ENCODE results near the gene TIGD4. TPM values are rescaled to one million over a fixed set of nuclear protein-coding genes. Genes with fewer than 3 reads are reported as not detected.

TIGD4 gene
- total RNA-seq, 1 experiment from 2014 or later: 1.9 TPM

GRCh38 chr4:152734015-152734698 lies 45.4 kb downstream of the TIGD4 start (continued):
- no peak for TF ChIP-seq PRDM15 (CRISPR knock-in tag; IDR thresholded peaks at IDR 0.05)
- TF ChIP-seq ZNF416 (CRISPR knock-in tag; IDR thresholded peaks at IDR 0.05): no peak
- no peak for TF ChIP-seq AFF4 (CRISPR knock-in tag; IDR thresholded peaks at IDR 0.05; ENCODE audit: borderline replicate concordance)

- H3K4me1 Mint-ChIP-seq: peaks cover 17% of the 10 kb centered on the region
- H3K4me3 Mint-ChIP-seq: no peak overlapping the region
- H3K27me3 Mint-ChIP-seq (ENCODE audit: low read depth): peaks cover 8% of the 10 kb centered on the region
- TF ChIP-seq MLX (CRISPR knock-in tag; IDR thresholded peaks at IDR 0.05): no peak
- TF ChIP-seq GABPB1 (CRISPR knock-in tag; IDR thresholded peaks at IDR 0.05): peak; percentile 33; the same call in 1 of the 2 replicates
- POLR2A ChIA-PET: no interaction called here
- no peak for DNase-seq (ENCODE audit: low spot score)
- H3K9me3 Mint-ChIP-seq: no peaks in the 10 kb centered on the region
- no peaks in the 10 kb centered on the region for H3K36me3 Mint-ChIP-seq
- H3K27ac Mint-ChIP-seq: no peak overlapping the region
- ATAC-seq: no peak
- CTCF ChIA-PET: no interaction called here
Measured at GRCh38 chr4:152731997-152732396, 47.5 kb downstream of the TIGD4 start.

- no peak for DNase-seq (ENCODE audit: low spot score)
- POLR2A ChIA-PET: no interaction called here
- TF ChIP-seq ZNF423 (CRISPR knock-in tag; IDR thresholded peaks at IDR 0.05) (no peak), RORB (CRISPR knock-in tag; IDR thresholded peaks at IDR 0.05) (no peak), ATF1 (CRISPR knock-in tag; IDR thresholded peaks at IDR 0.05) (no peak), CREM (CRISPR knock-in tag; IDR thresholded peaks at IDR 0.05) (no peak), RELA (CRISPR knock-in tag; IDR thresholded peaks at IDR 0.05; ENCODE audit: borderline replicate concordance) (no peak), ZNF138 (CRISPR knock-in tag; conservative IDR thresholded peaks at IDR 0.05) (no peak)
Measured at GRCh38 chr4:152729466-152729865, 50.1 kb downstream of the TIGD4 start.

GRCh38 chr4:152728343-152728742 lies 51.2 kb downstream of the TIGD4 start:
- no peak for DNase-seq (ENCODE audit: low spot score)
- no peak for ATAC-seq
- ChIA-PET CTCF (interaction anchor here (1.3 kb wide), 1 partner anchor 227 kb away, joined by 4 read pairs; no protein-coding TSS in a partner anchor), POLR2A (interaction anchor here (0.7 kb wide), 1 partner anchor 61 kb away, joined by 3 read pairs; no protein-coding TSS in a partner anchor)
- no peaks in the 10 kb centered on the region for H3K4me1 Mint-ChIP-seq
- no peak overlapping the region for H3K27ac Mint-ChIP-seq
- no peaks in the 10 kb centered on the region for H3K36me3 Mint-ChIP-seq
- H3K4me3 Mint-ChIP-seq: no peak overlapping the region
- peaks cover 7% of the 10 kb centered on the region for H3K9me3 Mint-ChIP-seq
- peaks cover 8% of the 10 kb centered on the region for H3K27me3 Mint-ChIP-seq (ENCODE audit: low read depth)
- no peak for TF ChIP-seq NFE2L1 (CRISPR knock-in tag; IDR thresholded peaks at IDR 0.05)
- TF ChIP-seq SOX15 (CRISPR knock-in tag; IDR thresholded peaks at IDR 0.05): no peak
- no peak for TF ChIP-seq ELF4 (CRISPR knock-in tag; IDR thresholded peaks at IDR 0.05; ENCODE audit: low read depth)
- no peak for TF ChIP-seq ZMAT4 (CRISPR knock-in tag; IDR thresholded peaks at IDR 0.05)
- no peak for TF ChIP-seq HMGA2 (CRISPR knock-in tag; IDR thresholded peaks at IDR 0.05)
- no peak for TF ChIP-seq ZNF425 (CRISPR knock-in tag; conservative IDR thresholded peaks at IDR 0.05)
- no peak for TF ChIP-seq ZNF317 (CRISPR knock-in tag; IDR thresholded peaks at IDR 0.05; ENCODE audit: borderline replicate concordance, low read depth)
- no peak for TF ChIP-seq ZNF396 (CRISPR knock-in tag; IDR thresholded peaks at IDR 0.05; ENCODE audit: borderline replicate concordance)
- TF ChIP-seq KAT7 (CRISPR knock-in tag; IDR thresholded peaks at IDR 0.05; ENCODE audit: borderline replicate concordance): no peak

More at GRCh38 chr4:152729466-152729865, 50.1 kb downstream of the TIGD4 start:
- Mint-ChIP-seq H3K4me1 (peaks cover 6% of the 10 kb centered on the region), H3K27me3 (ENCODE audit: low read depth) (peaks cover 8% of the 10 kb centered on the region), H3K4me3 (no peak overlapping the region), H3K9me3 (peaks cover 7% of the 10 kb centered on the region; the same call in 1 of the 2 replicates), H3K27ac (no peak overlapping the region), H3K36me3 (no peaks in the 10 kb centered on the region)
- CTCF ChIA-PET: no interaction called here
- no peak for ATAC-seq
